Keratinocyte (primary cell): ENCODE measurements around the gene GNPTG.

Experiments
- CTCF ChIP-seq, 3 experiments: IDR thresholded peaks in 1 of 3; conservative IDR thresholded peaks in 1 of 3; optimal IDR thresholded peaks in 1 of 3; 2 replicates in 2 of 3; 3 replicates in 1 of 3; pipeline versions ENCODE3 to v1.5.1; 2011; ENCODE audit warnings: low read length in 3 of 3, mild to moderate bottlenecking in 3 of 3, moderate library complexity in 2 of 3, control low read depth in 1 of 3, inconsistent platforms in 1 of 3; ENCODE audit not compliant: insufficient read depth in 2 of 3; ENCODE audit errors: extremely low read depth in 1 of 3
- EZH2 ChIP-seq: IDR thresholded peaks from one replicate; pipeline ENCODE4 v1.6.1; 2012; ENCODE audit warnings: inconsistent platforms, mild to moderate bottlenecking, low read length, moderate library complexity

GRCh38 chr16:1318268-1318545, 33.5 kb upstream of the GNPTG start:
- no peak for TF ChIP-seq CTCF (optimal IDR thresholded peaks at IDR 0.05 in 1 of 3, IDR thresholded peaks at IDR 0.05 in 1 of 3, conservative IDR thresholded peaks at IDR 0.05 in 1 of 3; ENCODE audit: extremely low read depth in 1 of 3, insufficient read depth in 2 of 3, low read length in 3 of 3)
- TF ChIP-seq EZH2 = no peak
